Keratinocyte (primary cell): ENCODE data around the gene ZNF530.

Experiments used
- EZH2 ChIP-seq: IDR thresholded peaks from one replicate; pipeline ENCODE4 v1.6.1; 2012; ENCODE audit warnings: inconsistent platforms, mild to moderate bottlenecking, low read length, moderate library complexity
- TF ChIP-seq, protein P1 (sequence below), 3 experiments: IDR thresholded peaks in 1 of 3; conservative IDR thresholded peaks in 1 of 3; optimal IDR thresholded peaks in 1 of 3; 2 replicates in 2 of 3; 3 replicates in 1 of 3; pipeline versions ENCODE3 to v1.5.1; 2011; ENCODE audit warnings: low read length in 3 of 3, mild to moderate bottlenecking in 3 of 3, moderate library complexity in 2 of 3, control low read depth in 1 of 3, inconsistent platforms in 1 of 3; ENCODE audit not compliant: insufficient read depth in 2 of 3; ENCODE audit errors: extremely low read depth in 1 of 3

DNA sequence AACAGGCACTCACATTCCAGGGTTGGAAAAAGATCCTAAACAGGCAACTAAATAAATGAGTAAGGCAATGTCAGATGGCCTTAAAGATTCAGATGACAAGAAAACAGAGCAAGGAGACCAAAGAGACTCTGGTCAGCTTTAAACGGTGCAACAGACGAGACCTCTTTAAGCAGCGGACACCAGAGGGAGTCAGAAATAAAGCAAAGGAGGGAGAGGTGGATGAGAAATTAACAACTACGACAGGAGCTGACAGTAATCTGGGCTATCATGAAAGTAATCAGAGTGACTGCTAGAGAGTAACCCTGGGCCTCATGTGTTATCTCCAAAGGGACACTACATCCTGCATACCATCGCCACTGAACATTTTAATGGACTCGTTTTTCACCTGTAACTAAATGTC is 41.2 kb upstream of the ZNF530 start:
- TF ChIP-seq, protein P1, sequence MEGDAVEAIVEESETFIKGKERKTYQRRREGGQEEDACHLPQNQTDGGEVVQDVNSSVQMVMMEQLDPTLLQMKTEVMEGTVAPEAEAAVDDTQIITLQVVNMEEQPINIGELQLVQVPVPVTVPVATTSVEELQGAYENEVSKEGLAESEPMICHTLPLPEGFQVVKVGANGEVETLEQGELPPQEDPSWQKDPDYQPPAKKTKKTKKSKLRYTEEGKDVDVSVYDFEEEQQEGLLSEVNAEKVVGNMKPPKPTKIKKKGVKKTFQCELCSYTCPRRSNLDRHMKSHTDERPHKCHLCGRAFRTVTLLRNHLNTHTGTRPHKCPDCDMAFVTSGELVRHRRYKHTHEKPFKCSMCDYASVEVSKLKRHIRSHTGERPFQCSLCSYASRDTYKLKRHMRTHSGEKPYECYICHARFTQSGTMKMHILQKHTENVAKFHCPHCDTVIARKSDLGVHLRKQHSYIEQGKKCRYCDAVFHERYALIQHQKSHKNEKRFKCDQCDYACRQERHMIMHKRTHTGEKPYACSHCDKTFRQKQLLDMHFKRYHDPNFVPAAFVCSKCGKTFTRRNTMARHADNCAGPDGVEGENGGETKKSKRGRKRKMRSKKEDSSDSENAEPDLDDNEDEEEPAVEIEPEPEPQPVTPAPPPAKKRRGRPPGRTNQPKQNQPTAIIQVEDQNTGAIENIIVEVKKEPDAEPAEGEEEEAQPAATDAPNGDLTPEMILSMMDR (optimal IDR thresholded peaks at IDR 0.05 in 1 of 3, IDR thresholded peaks at IDR 0.05 in 1 of 3, conservative IDR thresholded peaks at IDR 0.05 in 1 of 3; ENCODE audit: extremely low read depth in 1 of 3, insufficient read depth in 2 of 3, low read length in 3 of 3), result peak in 1 of 3 experiments; percentile 10
- no peak for TF ChIP-seq EZH2
